ENCODE results near the gene EGFLAM. TPM values are rescaled to one million over a fixed set of nuclear protein-coding genes. Genes with fewer than 3 reads are reported as not detected.

EGFLAM gene
- total RNA-seq, 1 experiment from 2014 or later = 45.4 TPM

DNA sequence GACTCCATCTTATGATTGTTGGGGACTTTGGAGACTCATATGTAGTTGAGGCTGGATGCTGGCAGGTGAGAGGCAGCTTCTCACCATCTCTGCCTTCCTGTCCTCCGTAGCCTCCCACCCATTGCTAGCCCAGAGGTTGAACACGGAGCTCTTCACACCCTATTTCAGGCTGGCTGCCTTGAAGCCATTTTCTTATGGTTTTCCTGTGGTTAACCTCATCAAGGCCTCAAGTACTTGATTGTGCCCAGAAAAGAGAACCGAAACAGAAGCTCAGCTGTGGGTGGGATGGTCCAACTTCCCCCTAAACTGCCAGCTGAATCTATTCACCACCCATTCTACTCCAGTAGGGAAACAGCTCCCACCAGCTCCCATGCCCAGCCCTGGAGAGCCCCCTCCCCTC is 195.1 kb downstream of the EGFLAM start:
- no peaks in the 10 kb centered on the region for H3K4me1 ChIP-seq (ENCODE audit: insufficient read depth, low read length, poor library complexity, severe bottlenecking)
- no peak overlapping the region for H3K27ac ChIP-seq (ENCODE audit: low read depth, low read length, poor library complexity, severe bottlenecking)
- no peak for TF ChIP-seq EZH2 (IDR thresholded peaks at IDR 0.05; ENCODE audit: borderline replicate concordance, low read depth, low read length, poor library complexity, severe bottlenecking)
- TF ChIP-seq, protein P1, sequence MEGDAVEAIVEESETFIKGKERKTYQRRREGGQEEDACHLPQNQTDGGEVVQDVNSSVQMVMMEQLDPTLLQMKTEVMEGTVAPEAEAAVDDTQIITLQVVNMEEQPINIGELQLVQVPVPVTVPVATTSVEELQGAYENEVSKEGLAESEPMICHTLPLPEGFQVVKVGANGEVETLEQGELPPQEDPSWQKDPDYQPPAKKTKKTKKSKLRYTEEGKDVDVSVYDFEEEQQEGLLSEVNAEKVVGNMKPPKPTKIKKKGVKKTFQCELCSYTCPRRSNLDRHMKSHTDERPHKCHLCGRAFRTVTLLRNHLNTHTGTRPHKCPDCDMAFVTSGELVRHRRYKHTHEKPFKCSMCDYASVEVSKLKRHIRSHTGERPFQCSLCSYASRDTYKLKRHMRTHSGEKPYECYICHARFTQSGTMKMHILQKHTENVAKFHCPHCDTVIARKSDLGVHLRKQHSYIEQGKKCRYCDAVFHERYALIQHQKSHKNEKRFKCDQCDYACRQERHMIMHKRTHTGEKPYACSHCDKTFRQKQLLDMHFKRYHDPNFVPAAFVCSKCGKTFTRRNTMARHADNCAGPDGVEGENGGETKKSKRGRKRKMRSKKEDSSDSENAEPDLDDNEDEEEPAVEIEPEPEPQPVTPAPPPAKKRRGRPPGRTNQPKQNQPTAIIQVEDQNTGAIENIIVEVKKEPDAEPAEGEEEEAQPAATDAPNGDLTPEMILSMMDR (conservative IDR thresholded peaks at IDR 0.05; ENCODE audit: low read depth, low read length) = no peak
- no peak for DNase-seq (ENCODE audit: low spot score)
- peaks cover 29% of the 10 kb centered on the region for H3K36me3 ChIP-seq (ENCODE audit: insufficient read depth, low read length, poor library complexity, severe bottlenecking)
- CTCF ChIA-PET = no interaction called here
- intact Hi-C loops (cut with micrococcal nuclease; ENCODE audit: unreplicated experiment) = no loop called here
- POLR2A ChIA-PET (ENCODE audit: low non-redundant PET) = no interaction called here
- BruUV-seq (replicated peaks) = no TSS peak
- H3K9me3 ChIP-seq (ENCODE audit: low read depth, low read length, poor library complexity, severe bottlenecking) = no peaks in the 10 kb centered on the region
- H3K27me3 ChIP-seq (replicated peaks; ENCODE audit: insufficient read depth, low read depth, low read length, poor library complexity) = no peaks in the 10 kb centered on the region
- no peak overlapping the region for H3K4me3 ChIP-seq (ENCODE audit: low read depth, low read length, poor library complexity, severe bottlenecking)

- Histone ChIP-seq H3K27ac (ENCODE audit: low read depth, low read length, poor library complexity, severe bottlenecking) (no peak overlapping the region), H3K4me3 (ENCODE audit: low read depth, low read length, poor library complexity, severe bottlenecking) (no peak overlapping the region), H3K4me1 (ENCODE audit: insufficient read depth, low read length, poor library complexity, severe bottlenecking) (no peaks in the 10 kb centered on the region), H3K9me3 (ENCODE audit: low read depth, low read length, poor library complexity, severe bottlenecking) (no peaks in the 10 kb centered on the region), H3K27me3 (replicated peaks; ENCODE audit: insufficient read depth, low read depth, low read length, poor library complexity) (no peaks in the 10 kb centered on the region), H3K36me3 (ENCODE audit: insufficient read depth, low read length, poor library complexity, severe bottlenecking) (peaks cover 30% of the 10 kb centered on the region)
- BruUV-seq (replicated peaks) = no TSS peak
- ChIA-PET CTCF (no interaction called here), POLR2A (ENCODE audit: low non-redundant PET) (no interaction called here)
- TF ChIP-seq, protein P1 (conservative IDR thresholded peaks at IDR 0.05; ENCODE audit: low read depth, low read length) = no peak
- TF ChIP-seq EZH2 (IDR thresholded peaks at IDR 0.05; ENCODE audit: borderline replicate concordance, low read depth, low read length, poor library complexity, severe bottlenecking) = no peak
- intact Hi-C loops (cut with micrococcal nuclease; ENCODE audit: unreplicated experiment) = no loop called here
- no peak for DNase-seq (ENCODE audit: low spot score)
These were observed 195.6 kb downstream of the EGFLAM start for GRCh38 chr5:38453921-38454320.

- Histone ChIP-seq H3K27ac (ENCODE audit: low read depth, low read length, poor library complexity, severe bottlenecking) (no peak overlapping the region), H3K27me3 (replicated peaks; ENCODE audit: insufficient read depth, low read depth, low read length, poor library complexity) (no peaks in the 10 kb centered on the region), H3K9me3 (ENCODE audit: low read depth, low read length, poor library complexity, severe bottlenecking) (no peaks in the 10 kb centered on the region), H3K4me1 (ENCODE audit: insufficient read depth, low read length, poor library complexity, severe bottlenecking) (no peaks in the 10 kb centered on the region), H3K36me3 (ENCODE audit: insufficient read depth, low read length, poor library complexity, severe bottlenecking) (peaks cover 44% of the 10 kb centered on the region), H3K4me3 (ENCODE audit: low read depth, low read length, poor library complexity, severe bottlenecking) (no peak overlapping the region)
- ChIA-PET POLR2A (ENCODE audit: low non-redundant PET) (no interaction called here), CTCF (no interaction called here)
- intact Hi-C loops (cut with micrococcal nuclease; ENCODE audit: unreplicated experiment) = no loop called here
- TF ChIP-seq, protein P1 (conservative IDR thresholded peaks at IDR 0.05; ENCODE audit: low read depth, low read length) = no peak
- no peak for TF ChIP-seq EZH2 (IDR thresholded peaks at IDR 0.05; ENCODE audit: borderline replicate concordance, low read depth, low read length, poor library complexity, severe bottlenecking)
- no TSS peak for BruUV-seq (replicated peaks)
- no peak for DNase-seq (ENCODE audit: low spot score)
These were observed 197.5 kb downstream of the EGFLAM start for GRCh38 chr5:38455796-38456330.
